HUES6 (cell line): ENCODE measurements around the gene MAT2A.

Source experiments
- H3K27ac ChIP-seq: 2 replicates; pipeline ENCODE4 v1.7.0; 2013; ENCODE audit warnings: low read depth, mild to moderate bottlenecking, low read length, inconsistent platforms
- H3K27me3 ChIP-seq: 2 replicates; pipeline ENCODE4 v1.6.1; 2013; ENCODE audit warnings: low read length; ENCODE audit not compliant: control insufficient read depth, insufficient read depth
- H3K36me3 ChIP-seq: 2 replicates; pipeline ENCODE4 v1.6.1; 2013; ENCODE audit warnings: low read length; ENCODE audit not compliant: control insufficient read depth, insufficient read depth
- H3K4me1 ChIP-seq: 2 replicates; pipeline ENCODE4 v1.6.1; 2013; ENCODE audit warnings: low read length; ENCODE audit not compliant: control insufficient read depth, insufficient read depth
- H3K4me3 ChIP-seq: 2 replicates; pipeline ENCODE4 v1.5.1; 2013; ENCODE audit warnings: low read depth, low read length
- H3K9ac ChIP-seq: one replicate; pipeline ENCODE4 v1.6.1; 2013; ENCODE audit warnings: mild to moderate bottlenecking, low read length
- H3K9me3 ChIP-seq: 2 replicates; pipeline ENCODE4 v1.6.1; 2013; ENCODE audit warnings: low read depth, low read length; ENCODE audit not compliant: control insufficient read depth, insufficient read depth

The MAT2A gene

DNA sequence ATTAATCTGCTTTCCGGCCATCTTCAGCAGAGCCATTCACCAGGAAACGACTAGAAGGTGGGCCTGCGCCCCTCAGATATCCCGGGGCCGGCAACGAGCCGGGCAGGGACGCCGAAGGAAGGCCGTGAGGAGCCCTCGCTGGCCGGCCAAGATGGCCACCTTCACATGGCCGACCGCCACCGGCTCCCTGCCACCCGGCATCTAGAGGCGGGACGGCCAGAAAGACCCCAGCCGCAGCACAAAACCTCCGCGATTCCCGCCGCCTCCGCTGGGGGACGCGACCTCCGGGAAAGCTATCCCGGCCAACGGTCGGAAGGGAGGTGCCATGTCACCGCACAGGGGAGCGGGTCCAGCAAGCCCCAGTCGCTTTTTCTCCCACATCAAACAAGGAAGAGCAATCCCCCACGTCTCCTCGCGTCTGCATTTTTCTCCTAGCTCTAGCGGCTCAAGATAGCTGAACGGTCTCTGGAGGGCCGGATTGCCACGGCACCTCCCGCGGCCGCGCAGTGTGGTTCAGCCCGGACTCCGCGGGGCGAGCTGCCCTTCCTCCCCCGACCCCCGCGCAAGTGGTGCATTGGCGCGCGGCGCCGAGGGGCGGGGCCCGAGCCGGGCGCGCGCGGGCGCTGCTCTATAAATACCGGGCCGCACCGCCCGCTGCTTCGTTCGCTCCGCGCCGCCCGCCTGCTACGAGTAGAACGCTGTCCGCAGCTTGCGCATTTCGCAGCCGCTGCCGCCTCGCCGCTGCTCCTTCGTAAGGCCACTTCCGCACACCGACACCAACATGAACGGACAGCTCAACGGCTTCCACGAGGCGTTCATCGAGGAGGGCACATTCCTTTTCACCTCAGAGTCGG is at the start of gene MAT2A:
MAT2A (plus strand) TSS at position 662 of the 854 bp plus-strand sequence; CDS start at position 782, 120 bp downstream.
- H3K9me3 ChIP-seq: no peaks in the 10 kb centered on the region
- peak within 1 kb of the TSS; percentile 100 for H3K4me3 ChIP-seq
- peak within 1 kb of the TSS; percentile 99 for H3K9ac ChIP-seq
- H3K36me3 ChIP-seq: peaks cover 46% of the 10 kb centered on the region
- peaks cover 18% of the 10 kb centered on the region for H3K4me1 ChIP-seq
- H3K27me3 ChIP-seq: no peaks in the 10 kb centered on the region
- peak within 1 kb of the TSS; percentile 100 for H3K27ac ChIP-seq

DNA sequence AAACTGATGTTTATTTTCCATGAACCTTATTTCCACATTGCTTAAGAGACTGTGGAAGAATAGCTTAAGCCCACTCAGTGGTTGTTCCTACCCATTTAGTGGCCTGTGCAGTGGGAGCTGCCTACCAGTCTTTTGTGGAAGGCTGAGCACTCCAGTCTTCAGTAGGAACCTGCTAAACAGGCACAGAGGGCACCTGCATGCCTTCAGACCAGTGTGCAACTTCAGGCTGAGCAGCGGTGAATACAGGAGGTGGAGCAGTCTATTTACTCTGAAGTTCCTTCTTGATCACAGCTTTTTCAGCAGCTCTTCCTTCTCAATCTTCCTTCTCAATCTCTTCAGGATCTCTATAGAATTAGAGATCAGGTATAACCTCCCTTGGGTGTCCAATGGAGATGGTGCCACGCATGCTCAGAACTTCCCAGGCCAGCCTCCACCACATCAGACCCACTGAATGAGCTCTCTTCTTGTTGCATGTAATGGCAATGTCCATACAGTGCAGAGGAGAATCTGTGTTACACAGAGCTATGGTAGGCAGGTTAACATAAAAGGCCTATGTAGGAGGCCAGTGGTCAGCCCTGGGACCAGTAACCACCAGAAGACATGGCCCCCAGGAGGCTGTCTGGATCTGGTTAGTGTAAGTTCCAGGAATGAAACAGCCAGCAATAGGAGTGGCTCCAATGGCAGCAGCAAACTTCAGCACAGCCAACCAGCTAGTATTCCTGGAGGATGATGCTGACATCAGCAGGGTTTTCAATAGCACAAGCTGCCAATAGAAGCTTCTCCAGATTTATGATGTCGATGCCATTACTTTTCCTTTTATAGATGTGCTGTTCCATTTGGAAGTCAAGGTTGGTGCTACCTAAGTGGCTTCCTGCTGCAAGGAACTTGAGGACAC is 47.9 kb upstream of the MAT2A start:
- H3K27ac ChIP-seq: no peak overlapping the region
- no peaks in the 10 kb centered on the region for H3K27me3 ChIP-seq
- no peak overlapping the region for H3K4me3 ChIP-seq
- H3K9ac ChIP-seq: no peak overlapping the region
- 0 out of 2 replicates have a peak, but pooled peaks cover 6% of the 10 kb centered on the region for H3K9me3 ChIP-seq
- H3K4me1 ChIP-seq: no peaks in the 10 kb centered on the region
- H3K36me3 ChIP-seq: no peaks in the 10 kb centered on the region; the same call in 1 of the 2 replicates

DNA sequence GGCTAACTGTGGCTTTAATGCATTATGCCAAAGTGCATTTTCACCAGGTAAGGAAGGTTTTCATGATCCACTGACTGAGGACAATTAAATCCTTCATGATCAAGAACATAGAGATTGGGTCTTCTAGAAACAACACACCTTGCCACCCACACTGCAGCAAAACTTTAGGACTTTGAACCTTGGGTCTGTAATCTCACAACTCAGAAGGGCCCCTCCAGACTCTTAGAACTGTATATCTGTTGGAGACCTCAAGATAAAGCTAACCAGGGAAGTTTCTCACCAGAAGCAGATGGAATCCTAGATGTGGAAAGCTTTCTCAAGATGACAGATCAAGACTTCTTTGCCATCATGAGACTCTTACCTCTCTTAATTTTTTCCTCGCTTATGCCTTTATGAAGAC is 42.5 kb upstream of the MAT2A start:
- no peaks in the 10 kb centered on the region for H3K36me3 ChIP-seq
- no peaks in the 10 kb centered on the region for H3K27me3 ChIP-seq
- H3K4me1 ChIP-seq: peaks cover 8% of the 10 kb centered on the region
- no peak overlapping the region for H3K9ac ChIP-seq
- H3K27ac ChIP-seq: no peak overlapping the region
- 0 out of 2 replicates have a peak, but pooled peaks cover 5% of the 10 kb centered on the region for H3K9me3 ChIP-seq
- H3K4me3 ChIP-seq: no peak overlapping the region

DNA sequence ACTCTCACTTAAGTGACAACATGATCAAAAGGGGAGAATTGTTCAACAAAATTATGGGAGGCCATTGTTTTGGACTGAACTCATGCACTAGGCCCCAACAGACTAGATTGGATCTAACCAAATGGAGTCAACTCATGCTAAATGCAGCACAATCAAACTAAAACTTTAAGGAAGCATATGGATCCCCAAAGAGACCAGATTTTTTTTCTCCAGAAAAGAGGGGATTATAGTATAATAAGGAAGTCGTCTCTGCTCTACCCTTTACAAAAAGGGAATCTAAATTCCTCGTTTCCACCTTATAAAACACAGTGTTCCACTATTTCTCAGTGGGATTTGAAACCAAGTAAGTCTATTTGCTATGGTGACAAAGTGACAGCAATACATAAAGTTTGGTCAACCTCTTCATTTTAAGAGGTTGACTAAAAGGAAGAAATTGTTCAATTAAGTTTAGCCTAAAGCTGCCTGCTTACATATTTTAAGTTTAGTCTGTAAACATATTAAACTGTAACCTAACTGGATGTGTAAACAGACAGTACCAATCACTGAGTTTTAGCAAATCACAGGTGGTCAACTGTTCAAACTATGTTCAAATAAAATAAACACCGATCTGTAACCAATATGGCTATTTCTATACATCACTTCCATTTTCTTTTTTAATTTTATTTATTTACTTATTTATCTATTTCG is 40.9 kb upstream of the MAT2A start:
- Histone ChIP-seq H3K27ac (no peak overlapping the region), H3K4me3 (no peak overlapping the region), H3K9me3 (0 out of 2 replicates have a peak, but pooled peaks cover 5% of the 10 kb centered on the region), H3K27me3 (no peaks in the 10 kb centered on the region), H3K9ac (no peak overlapping the region), H3K4me1 (peaks cover 8% of the 10 kb centered on the region), H3K36me3 (no peaks in the 10 kb centered on the region)

DNA sequence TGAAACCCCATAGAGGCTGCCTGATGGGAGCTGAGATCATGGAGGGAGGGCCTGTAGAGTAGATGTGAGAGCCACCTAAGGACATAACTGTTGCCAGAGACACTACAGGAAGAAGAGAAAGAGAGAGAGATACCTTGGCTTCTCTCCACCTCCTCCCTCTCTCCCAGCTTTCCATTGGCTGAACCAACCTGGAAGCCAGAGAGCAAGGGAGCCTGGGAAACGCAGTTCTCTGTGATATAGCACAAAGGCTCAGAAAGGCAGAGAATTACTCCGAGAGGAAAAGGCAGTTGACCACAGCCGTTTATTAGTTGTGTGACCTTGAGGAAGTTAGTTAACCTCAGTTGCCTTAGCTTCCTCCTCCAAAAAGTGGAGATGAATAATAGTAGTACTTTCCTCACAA is 37.7 kb upstream of the MAT2A start:
- H3K36me3 ChIP-seq: no peaks in the 10 kb centered on the region
- no peak overlapping the region for H3K4me3 ChIP-seq
- H3K4me1 ChIP-seq: peaks cover 8% of the 10 kb centered on the region
- H3K27me3 ChIP-seq: no peaks in the 10 kb centered on the region
- 0 out of 2 replicates have a peak, but pooled peaks cover 5% of the 10 kb centered on the region for H3K9me3 ChIP-seq
- H3K27ac ChIP-seq: no peak overlapping the region
- H3K9ac ChIP-seq: no peak overlapping the region

DNA sequence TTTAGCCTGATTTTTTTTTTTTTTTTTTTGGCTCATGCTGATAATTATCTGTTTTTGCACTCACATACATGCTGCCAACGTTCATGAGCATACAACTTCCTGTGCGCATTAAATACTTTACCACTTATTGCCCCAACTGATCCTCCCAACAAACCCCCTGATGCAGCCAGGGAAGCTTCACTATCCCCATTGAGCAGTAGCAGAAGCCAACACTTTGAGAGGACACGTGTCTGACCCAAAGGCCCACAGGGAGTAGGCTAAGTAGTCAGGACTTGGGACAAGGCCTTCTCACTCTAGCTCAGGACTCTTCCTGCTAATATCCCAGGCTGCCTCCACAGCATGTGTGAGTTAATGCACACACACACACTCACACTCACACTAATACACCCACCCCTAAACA is 36.2 kb upstream of the MAT2A start:
- Histone ChIP-seq H3K27me3 (no peaks in the 10 kb centered on the region), H3K9ac (no peak overlapping the region), H3K4me1 (peaks cover 8% of the 10 kb centered on the region), H3K27ac (no peak overlapping the region), H3K9me3 (0 out of 2 replicates have a peak, but pooled peaks cover 5% of the 10 kb centered on the region), H3K4me3 (no peak overlapping the region), H3K36me3 (no peaks in the 10 kb centered on the region)

DNA sequence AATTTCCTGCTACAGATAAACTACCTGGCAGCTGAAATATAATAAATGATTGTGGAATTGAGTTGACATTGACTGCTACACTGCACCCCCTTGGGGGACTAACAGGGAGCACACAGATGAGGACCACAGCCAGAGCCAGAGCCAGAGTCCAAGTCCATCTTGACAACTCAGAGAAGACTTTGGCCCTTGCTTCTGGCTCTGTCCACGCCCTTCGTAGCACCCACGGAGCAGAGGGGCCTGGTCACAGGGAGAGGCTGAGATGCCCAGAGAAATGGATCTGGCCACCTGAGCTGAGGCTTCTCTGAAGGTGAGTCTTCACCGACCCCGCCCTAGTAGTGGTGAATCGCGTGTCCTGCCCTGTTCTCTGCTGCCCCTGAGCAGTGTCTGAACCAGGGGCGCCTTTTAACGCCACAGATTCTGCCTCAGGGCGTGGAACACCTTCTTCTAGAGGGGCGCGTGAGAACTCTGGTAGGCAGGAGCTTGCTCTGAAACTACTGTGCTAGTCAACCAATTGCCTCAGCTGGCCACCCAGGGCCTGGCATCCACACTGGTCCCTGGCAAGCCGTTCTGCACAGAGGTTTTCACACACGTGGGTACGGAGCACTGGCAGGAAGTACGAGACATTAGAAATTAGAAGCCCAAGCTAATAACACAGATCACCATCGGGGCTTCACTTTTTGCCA is 35.7 kb upstream of the MAT2A start:
- Histone ChIP-seq H3K4me1 (peaks cover 8% of the 10 kb centered on the region), H3K36me3 (no peaks in the 10 kb centered on the region), H3K4me3 (no peak overlapping the region), H3K9me3 (0 out of 2 replicates have a peak, but pooled peaks cover 5% of the 10 kb centered on the region), H3K9ac (no peak overlapping the region), H3K27me3 (no peaks in the 10 kb centered on the region), H3K27ac (no peak overlapping the region)

DNA sequence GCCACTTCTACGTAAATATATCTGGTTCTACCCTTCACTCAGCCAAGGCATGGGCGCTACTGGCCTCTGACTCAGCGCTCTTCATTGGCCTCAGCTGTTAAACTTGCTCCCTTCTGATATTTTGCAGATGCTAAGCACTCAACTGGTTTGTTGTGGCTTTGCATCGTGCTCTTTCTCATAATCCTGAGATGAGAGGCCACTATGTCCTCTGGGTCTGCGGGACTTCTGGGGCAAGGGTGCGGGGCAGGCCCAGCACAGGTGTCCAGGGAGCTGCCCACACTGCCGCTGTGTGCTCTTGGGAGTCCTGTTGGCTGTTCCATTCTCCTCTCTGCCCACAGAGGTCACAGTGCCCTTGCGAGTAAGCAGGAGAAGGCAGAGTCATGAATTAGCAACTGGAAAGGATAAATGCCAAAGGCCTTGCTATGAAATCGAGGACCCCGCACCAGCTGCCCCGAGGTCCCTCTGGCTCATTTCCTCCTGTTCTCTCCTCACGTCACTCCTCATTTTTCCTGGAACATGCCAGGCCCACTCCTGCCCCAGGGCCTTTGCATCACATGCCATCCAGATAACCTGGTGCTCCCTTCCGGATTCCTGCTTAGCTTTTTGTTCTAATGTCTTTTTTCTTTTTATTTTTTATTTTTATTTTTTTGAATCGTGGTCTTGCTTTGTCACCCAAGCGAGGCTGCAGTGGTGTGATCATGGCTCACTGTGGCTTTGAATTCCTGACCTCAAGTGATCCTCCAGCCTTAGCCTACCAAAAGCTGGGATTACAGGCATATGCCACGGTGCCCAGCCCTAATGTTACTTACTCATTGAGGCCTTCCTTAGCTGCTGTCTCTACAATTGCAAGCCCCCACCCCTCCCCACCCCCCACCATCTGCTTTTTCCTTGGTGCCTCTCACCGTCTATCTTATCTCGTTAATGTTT is 34.9 kb upstream of the MAT2A start:
- no peaks in the 10 kb centered on the region for H3K27me3 ChIP-seq
- no peak overlapping the region for H3K9ac ChIP-seq
- H3K4me1 ChIP-seq: peaks cover 5% of the 10 kb centered on the region
- H3K27ac ChIP-seq: no peak overlapping the region
- H3K9me3 ChIP-seq: 0 out of 2 replicates have a peak, but pooled peaks cover 5% of the 10 kb centered on the region
- H3K36me3 ChIP-seq: no peaks in the 10 kb centered on the region
- no peak overlapping the region for H3K4me3 ChIP-seq

DNA sequence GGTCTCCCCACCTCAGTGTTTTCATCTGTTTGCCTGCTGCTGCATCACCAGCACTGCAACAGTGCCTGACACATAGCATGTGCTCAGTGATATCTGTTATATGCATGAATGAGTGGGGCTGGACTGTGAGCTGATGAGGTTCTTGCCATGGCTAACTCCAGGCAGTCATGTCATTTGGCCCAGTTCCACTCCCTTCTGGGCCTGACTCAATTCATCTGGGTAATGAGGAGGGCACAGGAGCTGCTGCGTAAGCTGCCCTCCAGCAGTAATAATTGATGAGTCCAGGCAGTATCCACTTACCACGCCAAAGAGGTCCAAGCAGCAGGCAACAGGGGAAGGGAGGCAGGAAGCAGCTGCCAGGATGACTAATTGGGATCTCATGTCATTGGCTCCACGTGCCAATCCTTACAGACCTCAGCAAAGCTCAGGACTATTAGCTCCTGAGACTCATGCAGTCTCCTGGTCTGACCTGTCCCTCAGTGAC is 34.1 kb upstream of the MAT2A start:
- Histone ChIP-seq H3K9ac (no peak overlapping the region), H3K36me3 (no peaks in the 10 kb centered on the region), H3K4me1 (peaks cover 5% of the 10 kb centered on the region; the same call in 1 of the 2 replicates), H3K27me3 (no peaks in the 10 kb centered on the region), H3K4me3 (no peak overlapping the region), H3K27ac (no peak overlapping the region), H3K9me3 (0 out of 2 replicates have a peak, but pooled peaks cover 5% of the 10 kb centered on the region)
